ENCODE measurements around the gene CCDC91. TPM values are rescaled to one million over a fixed set of nuclear protein-coding genes. Genes with fewer than 3 reads are reported as not detected.

Gene CCDC91
- polyA plus RNA-seq, 1 donor, result 20.8 TPM

GRCh38 chr12:28343713-28344112 lies 153.5 kb downstream of the CCDC91 start:
- WGBS (ENCODE audit: insufficient coverage, low lambda C conversion rate), result 89% methylated on average over 1 of the region's 1 CpG
- Histone ChIP-seq H3K27me3 (ENCODE audit: control insufficient read depth, insufficient read depth, low read length) (no peaks in the 10 kb centered on the region), H3K4me1 (ENCODE audit: control insufficient read depth, insufficient read depth, low read length) (no peaks in the 10 kb centered on the region), H3K9me3 (ENCODE audit: control insufficient read depth, low read depth, low read length) (no peaks in the 10 kb centered on the region), H3K27ac (ENCODE audit: low read length) (no peak overlapping the region), H3K4me3 (ENCODE audit: low read length) (no peak overlapping the region), H3K36me3 (ENCODE audit: control insufficient read depth, insufficient read depth, low read length) (no peaks in the 10 kb centered on the region)
- DNase-seq, result no peak

- no peaks in the 10 kb centered on the region for H3K4me1 ChIP-seq (ENCODE audit: control insufficient read depth, insufficient read depth, low read length)
- WGBS (ENCODE audit: insufficient coverage, low lambda C conversion rate), result no CpG with 5 or more reads among the region's 2 CpGs
- no peaks in the 10 kb centered on the region for H3K27me3 ChIP-seq (ENCODE audit: control insufficient read depth, insufficient read depth, low read length)
- no peak for DNase-seq
- no peak overlapping the region for H3K4me3 ChIP-seq (ENCODE audit: low read length)
- H3K27ac ChIP-seq (ENCODE audit: low read length), result no peak overlapping the region
- no peaks in the 10 kb centered on the region for H3K36me3 ChIP-seq (ENCODE audit: control insufficient read depth, insufficient read depth, low read length)
- H3K9me3 ChIP-seq (ENCODE audit: control insufficient read depth, low read depth, low read length), result no peaks in the 10 kb centered on the region
Observed at GRCh38 chr12:28346567-28346966, 156.3 kb downstream of the CCDC91 start.

DNA sequence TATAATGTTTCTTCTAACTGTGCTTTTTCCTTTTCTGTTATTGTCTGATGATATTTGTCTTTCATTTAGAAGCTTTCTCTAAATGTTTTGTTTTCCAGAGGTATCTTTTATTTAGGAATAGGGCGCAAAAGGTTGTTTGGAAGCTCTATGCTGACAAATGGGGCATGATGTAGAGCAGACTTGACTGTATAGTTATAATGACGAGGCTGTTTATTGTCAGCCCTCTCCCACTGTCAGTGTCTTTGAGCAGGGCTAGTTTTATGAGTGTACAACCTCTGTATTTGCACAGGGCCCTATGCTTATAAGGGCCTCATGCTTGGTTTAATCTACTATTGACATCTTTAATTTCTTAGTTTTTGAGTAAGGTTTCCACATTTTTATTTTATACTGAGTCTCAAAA lies 158.9 kb downstream of the CCDC91 start:
- no peaks in the 10 kb centered on the region for H3K4me1 ChIP-seq (ENCODE audit: control insufficient read depth, insufficient read depth, low read length)
- DNase-seq, result no peak
- no peaks in the 10 kb centered on the region for H3K27me3 ChIP-seq (ENCODE audit: control insufficient read depth, insufficient read depth, low read length)
- no peak overlapping the region for H3K4me3 ChIP-seq (ENCODE audit: low read length)
- peaks cover 5% of the 10 kb centered on the region for H3K9me3 ChIP-seq (ENCODE audit: control insufficient read depth, low read depth, low read length)
- no peaks in the 10 kb centered on the region for H3K36me3 ChIP-seq (ENCODE audit: control insufficient read depth, insufficient read depth, low read length)
- no peak overlapping the region for H3K27ac ChIP-seq (ENCODE audit: low read length)
- WGBS (ENCODE audit: insufficient coverage, low lambda C conversion rate), result no CpG with 5 or more reads among the region's 2 CpGs

GRCh38 chr12:28350502-28350901 lies 160.2 kb downstream of the CCDC91 start:
- H3K27ac ChIP-seq (ENCODE audit: low read length), result no peak overlapping the region
- H3K36me3 ChIP-seq (ENCODE audit: control insufficient read depth, insufficient read depth, low read length), result no peaks in the 10 kb centered on the region
- no peak for DNase-seq
- WGBS (ENCODE audit: insufficient coverage, low lambda C conversion rate), result 91% methylated on average over 1 of the region's 1 CpG
- H3K4me3 ChIP-seq (ENCODE audit: low read length), result no peak overlapping the region
- no peaks in the 10 kb centered on the region for H3K4me1 ChIP-seq (ENCODE audit: control insufficient read depth, insufficient read depth, low read length)
- H3K27me3 ChIP-seq (ENCODE audit: control insufficient read depth, insufficient read depth, low read length), result no peaks in the 10 kb centered on the region
- peaks cover 5% of the 10 kb centered on the region for H3K9me3 ChIP-seq (ENCODE audit: control insufficient read depth, low read depth, low read length)

DNA sequence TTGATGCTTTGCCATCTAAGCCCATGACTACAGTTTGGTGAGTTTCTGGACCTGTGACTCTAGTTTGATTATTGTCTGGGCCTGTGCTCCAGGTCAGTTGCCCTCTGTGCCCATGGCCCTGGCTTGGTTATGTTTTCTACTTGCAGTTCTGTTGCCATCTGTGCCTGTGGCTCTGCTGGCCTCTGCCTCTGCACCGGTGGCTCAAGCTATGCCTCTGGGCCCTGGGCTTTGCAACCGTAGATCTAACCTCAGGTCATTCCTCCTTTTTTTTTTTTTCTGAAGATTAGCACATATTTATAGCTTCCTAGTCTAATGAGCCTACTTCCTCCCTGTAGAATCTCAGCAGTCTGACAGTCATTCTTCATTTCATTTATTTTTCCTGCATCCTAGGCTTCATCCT lies 161.2 kb downstream of the CCDC91 start:
- WGBS (ENCODE audit: insufficient coverage, low lambda C conversion rate), result 80% methylated on average over 1 of the region's 2 CpGs
- Histone ChIP-seq H3K27me3 (ENCODE audit: control insufficient read depth, insufficient read depth, low read length) (no peaks in the 10 kb centered on the region), H3K36me3 (ENCODE audit: control insufficient read depth, insufficient read depth, low read length) (no peaks in the 10 kb centered on the region), H3K9me3 (ENCODE audit: control insufficient read depth, low read depth, low read length) (peaks cover 5% of the 10 kb centered on the region), H3K27ac (ENCODE audit: low read length) (no peak overlapping the region), H3K4me1 (ENCODE audit: control insufficient read depth, insufficient read depth, low read length) (no peaks in the 10 kb centered on the region), H3K4me3 (ENCODE audit: low read length) (no peak overlapping the region)
- no peak for DNase-seq

- DNase-seq, result no peak
- Histone ChIP-seq H3K36me3 (ENCODE audit: control insufficient read depth, insufficient read depth, low read length) (no peaks in the 10 kb centered on the region), H3K4me1 (ENCODE audit: control insufficient read depth, insufficient read depth, low read length) (no peaks in the 10 kb centered on the region), H3K4me3 (ENCODE audit: low read length) (no peak overlapping the region), H3K27me3 (ENCODE audit: control insufficient read depth, insufficient read depth, low read length) (no peaks in the 10 kb centered on the region), H3K27ac (ENCODE audit: low read length) (no peak overlapping the region), H3K9me3 (ENCODE audit: control insufficient read depth, low read depth, low read length) (peaks cover 5% of the 10 kb centered on the region)
Observed at GRCh38 chr12:28355161-28355560, 164.9 kb downstream of the CCDC91 start.

DNA sequence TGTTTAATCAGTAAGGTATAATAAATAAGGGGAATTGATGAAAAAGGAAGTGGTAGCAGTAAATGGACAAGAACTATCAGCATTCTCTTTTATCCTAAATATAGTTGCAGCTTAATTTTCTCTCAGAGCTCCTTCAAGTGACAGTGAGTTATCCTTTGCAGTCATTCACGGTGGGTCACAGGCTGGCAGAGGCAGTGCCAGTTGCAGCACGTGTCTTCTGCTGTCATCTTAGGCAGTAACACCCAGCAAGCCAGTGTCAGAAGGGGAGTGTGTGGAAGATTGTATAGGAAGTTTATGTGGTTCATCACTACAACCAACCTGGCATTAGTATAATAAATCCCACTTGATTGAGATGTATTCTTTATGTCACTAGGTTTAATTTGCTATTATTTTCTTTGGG lies 170.0 kb downstream of the CCDC91 start:
- Histone ChIP-seq H3K36me3 (ENCODE audit: control insufficient read depth, insufficient read depth, low read length) (no peaks in the 10 kb centered on the region), H3K9me3 (ENCODE audit: control insufficient read depth, low read depth, low read length) (no peaks in the 10 kb centered on the region), H3K27ac (ENCODE audit: low read length) (no peak overlapping the region), H3K27me3 (ENCODE audit: control insufficient read depth, insufficient read depth, low read length) (no peaks in the 10 kb centered on the region), H3K4me1 (ENCODE audit: control insufficient read depth, insufficient read depth, low read length) (no peaks in the 10 kb centered on the region), H3K4me3 (ENCODE audit: low read length) (no peak overlapping the region)
- DNase-seq, result no peak
- WGBS (ENCODE audit: insufficient coverage, low lambda C conversion rate), result no CpG with 5 or more reads among the region's 2 CpGs

- H3K9me3 ChIP-seq (ENCODE audit: control insufficient read depth, low read depth, low read length), result peaks cover 13% of the 10 kb centered on the region
- WGBS (ENCODE audit: insufficient coverage, low lambda C conversion rate), result 93% methylated on average over 1 of the region's 1 CpG
- no peaks in the 10 kb centered on the region for H3K36me3 ChIP-seq (ENCODE audit: control insufficient read depth, insufficient read depth, low read length)
Observed at GRCh38 chr12:28367326-28367725, 177.1 kb downstream of the CCDC91 start.

DNA sequence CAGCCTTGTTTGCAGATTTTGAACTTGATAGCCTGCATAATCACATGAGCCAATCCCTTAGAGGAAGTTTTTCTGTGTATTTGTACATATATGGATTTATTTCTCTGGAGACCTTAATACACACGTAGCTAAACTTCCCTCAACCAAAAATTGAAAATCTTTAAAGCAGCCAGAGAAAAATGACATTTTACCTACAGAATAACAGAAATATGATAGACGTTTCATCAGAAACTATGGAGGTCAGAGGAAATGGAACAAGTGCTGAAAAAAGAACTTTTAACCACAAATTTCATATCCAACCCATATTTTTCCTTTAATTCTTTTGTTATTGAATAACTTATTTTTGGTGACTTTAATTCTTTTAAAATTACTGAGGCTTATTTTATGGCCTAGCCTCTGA lies 177.7 kb downstream of the CCDC91 start:
- peaks cover 13% of the 10 kb centered on the region for H3K9me3 ChIP-seq (ENCODE audit: control insufficient read depth, low read depth, low read length)
- 91% methylated on average over 1 of the region's 2 CpGs for WGBS (ENCODE audit: insufficient coverage, low lambda C conversion rate)
- H3K27ac ChIP-seq (ENCODE audit: low read length), result no peak overlapping the region
- H3K4me1 ChIP-seq (ENCODE audit: control insufficient read depth, insufficient read depth, low read length), result no peaks in the 10 kb centered on the region
- DNase-seq, result no peak
- H3K27me3 ChIP-seq (ENCODE audit: control insufficient read depth, insufficient read depth, low read length), result no peaks in the 10 kb centered on the region
- no peaks in the 10 kb centered on the region for H3K36me3 ChIP-seq (ENCODE audit: control insufficient read depth, insufficient read depth, low read length)
- H3K4me3 ChIP-seq (ENCODE audit: low read length), result no peak overlapping the region

More at GRCh38 chr12:28367326-28367725, 177.1 kb downstream of the CCDC91 start:
- Histone ChIP-seq H3K4me1 (ENCODE audit: control insufficient read depth, insufficient read depth, low read length) (no peaks in the 10 kb centered on the region), H3K4me3 (ENCODE audit: low read length) (no peak overlapping the region), H3K27ac (ENCODE audit: low read length) (no peak overlapping the region), H3K27me3 (ENCODE audit: control insufficient read depth, insufficient read depth, low read length) (no peaks in the 10 kb centered on the region)
- DNase-seq, result no peak

DNA sequence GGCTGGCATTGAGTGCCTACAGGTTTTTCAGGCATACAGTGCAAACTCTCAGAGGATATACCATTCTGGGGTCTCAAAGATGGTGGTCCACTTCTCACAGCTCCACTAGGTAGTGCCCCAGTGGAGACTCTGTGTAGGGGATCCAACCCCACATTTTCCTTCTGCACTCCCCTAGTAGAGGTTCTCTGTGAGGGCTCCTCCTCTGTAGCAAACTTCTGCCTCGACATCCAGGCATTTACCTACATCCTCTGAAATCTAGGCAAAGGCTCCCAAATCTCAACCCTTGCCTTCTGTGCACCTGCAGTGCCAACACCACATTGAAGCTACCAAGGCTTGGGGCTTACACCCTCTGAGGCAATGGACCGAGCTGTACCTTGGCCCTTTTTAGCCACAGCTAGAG lies 179.2 kb downstream of the CCDC91 start:
- Histone ChIP-seq H3K27ac (ENCODE audit: low read length) (no peak overlapping the region), H3K27me3 (ENCODE audit: control insufficient read depth, insufficient read depth, low read length) (no peaks in the 10 kb centered on the region), H3K9me3 (ENCODE audit: control insufficient read depth, low read depth, low read length) (peaks cover 13% of the 10 kb centered on the region), H3K36me3 (ENCODE audit: control insufficient read depth, insufficient read depth, low read length) (no peaks in the 10 kb centered on the region), H3K4me1 (ENCODE audit: control insufficient read depth, insufficient read depth, low read length) (no peaks in the 10 kb centered on the region), H3K4me3 (ENCODE audit: low read length) (no peak overlapping the region)
- WGBS (ENCODE audit: insufficient coverage, low lambda C conversion rate), result no CpG with 5 or more reads among the region's 2 CpGs
- DNase-seq, result no peak

GRCh38 chr12:28374556-28374955 lies 184.3 kb downstream of the CCDC91 start:
- Histone ChIP-seq H3K4me3 (ENCODE audit: low read length) (no peak overlapping the region), H3K4me1 (ENCODE audit: control insufficient read depth, insufficient read depth, low read length) (no peaks in the 10 kb centered on the region), H3K36me3 (ENCODE audit: control insufficient read depth, insufficient read depth, low read length) (no peaks in the 10 kb centered on the region), H3K27ac (ENCODE audit: low read length) (no peak overlapping the region), H3K27me3 (ENCODE audit: control insufficient read depth, insufficient read depth, low read length) (no peaks in the 10 kb centered on the region), H3K9me3 (ENCODE audit: control insufficient read depth, low read depth, low read length) (peaks cover 2% of the 10 kb centered on the region)
- DNase-seq, result no peak
